Trophoblast cell (in vitro differentiated cells and primary cell): ENCODE results near the gene TMEM82.

Source experiments
- DNase-seq, 2 donors: peaks; one replicate each; pipeline ENCODE4 v3.0.0-alpha.2; 2016
- H2AFZ ChIP-seq: 2 replicates; pipeline ENCODE4 v1.6.1; 2013; ENCODE audit warnings: low read length, moderate library complexity, mild to moderate bottlenecking; ENCODE audit not compliant: insufficient read depth, poor library complexity
- H2AK5ac ChIP-seq: 2 replicates; pipeline ENCODE4 v1.6.1; 2013; ENCODE audit warnings: mild to moderate bottlenecking, low read length
- H2BK120ac ChIP-seq: 2 replicates; pipeline ENCODE4 v1.6.1; 2013; ENCODE audit warnings: low read length, mild to moderate bottlenecking, moderate library complexity; ENCODE audit not compliant: insufficient read depth, poor library complexity
- H2BK12ac ChIP-seq: 2 replicates; pipeline ENCODE4 v1.6.1; 2013; ENCODE audit warnings: mild to moderate bottlenecking, low read length, moderate library complexity
- H2BK5ac ChIP-seq: 2 replicates; pipeline ENCODE4 v1.6.1; 2013; ENCODE audit warnings: low read length, low read depth, moderate library complexity, mild to moderate bottlenecking; ENCODE audit not compliant: poor library complexity
- H3K14ac ChIP-seq: 2 replicates; pipeline ENCODE4 v1.6.1; 2013; ENCODE audit warnings: mild to moderate bottlenecking, low read length
- H3K18ac ChIP-seq: 2 replicates; pipeline ENCODE4 v1.6.1; 2013; ENCODE audit warnings: mild to moderate bottlenecking, low read length
- H3K23ac ChIP-seq: 2 replicates; pipeline ENCODE4 v1.6.1; 2013; ENCODE audit warnings: low read length
- H3K27ac ChIP-seq: 2 replicates; pipeline ENCODE4 v1.5.1; 2013; ENCODE audit warnings: low read depth, mild to moderate bottlenecking, inconsistent platforms, low read length, moderate library complexity
- H3K27me3 ChIP-seq: 2 replicates; pipeline ENCODE4 v1.6.1; 2013; ENCODE audit warnings: inconsistent platforms, mild to moderate bottlenecking, low read length, moderate library complexity; ENCODE audit not compliant: insufficient read depth
- H3K36me3 ChIP-seq, 2 experiments: 1 replicate in 1 of 2; 2 replicates in 1 of 2; pipeline ENCODE4 v1.6.1; 2013; ENCODE audit warnings: low read length in 2 of 2, mild to moderate bottlenecking in 2 of 2, moderate library complexity in 1 of 2; ENCODE audit not compliant: insufficient read depth in 2 of 2, control insufficient read depth in 1 of 2
- H3K4ac ChIP-seq: 2 replicates; pipeline ENCODE4 v1.6.1; 2013; ENCODE audit warnings: low read depth, mild to moderate bottlenecking, low read length, moderate library complexity
- H3K4me1 ChIP-seq, 2 experiments: 1 replicate in 1 of 2; 2 replicates in 1 of 2; pipeline ENCODE4 v1.6.1; 2013; ENCODE audit warnings: low read length in 2 of 2, mild to moderate bottlenecking in 2 of 2, moderate library complexity in 1 of 2; ENCODE audit not compliant: insufficient read depth in 2 of 2, control insufficient read depth in 1 of 2
- H3K4me2 ChIP-seq: 2 replicates; pipeline ENCODE4 v1.6.1; 2013; ENCODE audit warnings: inconsistent platforms, mild to moderate bottlenecking, low read length, moderate library complexity
- H3K4me3 ChIP-seq: 2 replicates; pipeline ENCODE4 v1.5.1; 2013; ENCODE audit warnings: mild to moderate bottlenecking, low read depth, low read length, inconsistent platforms
- H3K79me1 ChIP-seq: one replicate; pipeline ENCODE4 v1.6.1; 2013; ENCODE audit warnings: low read length
- H3K79me2 ChIP-seq: 2 replicates; pipeline ENCODE4 v1.6.1; 2013; ENCODE audit warnings: low read length, mild to moderate bottlenecking; ENCODE audit not compliant: control insufficient read depth, insufficient read depth, poor library complexity
- H3K9ac ChIP-seq: 2 replicates; pipeline ENCODE4 v1.6.1; 2013; ENCODE audit warnings: mild to moderate bottlenecking, low read length
- H3K9me3 ChIP-seq: 2 replicates; pipeline ENCODE4 v1.6.1; 2013; ENCODE audit warnings: low read depth, mild to moderate bottlenecking, control low read depth, inconsistent platforms, low read length; ENCODE audit not compliant: insufficient read depth
- H4K12ac ChIP-seq: 2 replicates; pipeline ENCODE4 v1.6.1; 2013; ENCODE audit warnings: low read depth, mild to moderate bottlenecking, low read length, moderate library complexity
- H4K8ac ChIP-seq: 2 replicates; pipeline ENCODE4 v1.6.1; 2013; ENCODE audit warnings: low read depth, mild to moderate bottlenecking, low read length, moderate library complexity
- H4K91ac ChIP-seq: one replicate; pipeline ENCODE4 v1.6.1; 2013; ENCODE audit warnings: low read depth, mild to moderate bottlenecking, low read length, moderate library complexity
- WGBS: extraction: QIAGEN DNeasy Blood & Tissue Kit; methylation state at CpG from one replicate; pipeline ENCODE4 v1.1.7; 2013; ENCODE audit warnings: missing lambda C conversion rate; ENCODE audit not compliant: insufficient read length, insufficient coverage; ENCODE audit errors: extremely low coverage; 5-methylcytosine and 5-hydroxymethylcytosine counted together

Gene TMEM82

GRCh38 chr1:15714406-15715136 lies 27.7 kb upstream of the TMEM82 start:
- Histone ChIP-seq H3K79me1 (no peaks in the 10 kb centered on the region), H2BK120ac (no peak overlapping the region), H3K9ac (no peak overlapping the region), H3K23ac (no peak overlapping the region), H4K12ac (no peak overlapping the region), H3K14ac (no peak overlapping the region), H3K18ac (peak overlapping the region; percentile 52), H3K4ac (no peak overlapping the region), H3K27ac (no peak overlapping the region), H4K8ac (no peak overlapping the region), H3K27me3 (no peaks in the 10 kb centered on the region), H3K79me2 (no peaks in the 10 kb centered on the region), H3K4me2 (no peak overlapping the region), H3K36me3 (peaks cover 24 to 32% of the 10 kb centered on the region in 2 experiments), H3K9me3 (no peaks in the 10 kb centered on the region), H2BK12ac (no peak overlapping the region), H4K91ac (no peak overlapping the region), H3K4me1 (peaks cover 0 to 2% of the 10 kb centered on the region in 2 experiments), H2BK5ac (no peak overlapping the region), H3K4me3 (no peak overlapping the region), H2AFZ (no peak overlapping the region), H2AK5ac (no peak overlapping the region)
- WGBS, result no CpG with 5 or more reads among the region's 4 CpGs
- no peak for DNase-seq

GRCh38 chr1:15717418-15718125 lies 24.7 kb upstream of the TMEM82 start:
- Histone ChIP-seq H3K9me3 (no peaks in the 10 kb centered on the region), H3K79me1 (peaks cover 2% of the 10 kb centered on the region), H3K79me2 (no peaks in the 10 kb centered on the region), H3K18ac (no peak overlapping the region), H3K4me3 (peak overlapping the region; percentile 18), H3K4me2 (no peak overlapping the region), H3K14ac (no peak overlapping the region), H3K9ac (no peak overlapping the region), H4K12ac (no peak overlapping the region), H3K23ac (no peak overlapping the region), H2AK5ac (no peak overlapping the region), H4K91ac (no peak overlapping the region), H3K4me1 (peaks cover 8 to 17% of the 10 kb centered on the region in 2 experiments), H2BK5ac (no peak overlapping the region), H2BK120ac (no peak overlapping the region), H3K27me3 (no peaks in the 10 kb centered on the region), H4K8ac (no peak overlapping the region), H3K27ac (no peak overlapping the region), H2BK12ac (no peak overlapping the region), H3K4ac (no peak overlapping the region), H3K36me3 (peaks cover 32 to 45% of the 10 kb centered on the region in 2 experiments), H2AFZ (no peak overlapping the region)
- DNase-seq, result no peak
- WGBS, result no CpG with 5 or more reads among the region's 11 CpGs

- WGBS, result no CpG with 5 or more reads among the region's 8 CpGs
Observed at GRCh38 chr1:15718199-15718601, 24.1 kb upstream of the TMEM82 start.

DNA sequence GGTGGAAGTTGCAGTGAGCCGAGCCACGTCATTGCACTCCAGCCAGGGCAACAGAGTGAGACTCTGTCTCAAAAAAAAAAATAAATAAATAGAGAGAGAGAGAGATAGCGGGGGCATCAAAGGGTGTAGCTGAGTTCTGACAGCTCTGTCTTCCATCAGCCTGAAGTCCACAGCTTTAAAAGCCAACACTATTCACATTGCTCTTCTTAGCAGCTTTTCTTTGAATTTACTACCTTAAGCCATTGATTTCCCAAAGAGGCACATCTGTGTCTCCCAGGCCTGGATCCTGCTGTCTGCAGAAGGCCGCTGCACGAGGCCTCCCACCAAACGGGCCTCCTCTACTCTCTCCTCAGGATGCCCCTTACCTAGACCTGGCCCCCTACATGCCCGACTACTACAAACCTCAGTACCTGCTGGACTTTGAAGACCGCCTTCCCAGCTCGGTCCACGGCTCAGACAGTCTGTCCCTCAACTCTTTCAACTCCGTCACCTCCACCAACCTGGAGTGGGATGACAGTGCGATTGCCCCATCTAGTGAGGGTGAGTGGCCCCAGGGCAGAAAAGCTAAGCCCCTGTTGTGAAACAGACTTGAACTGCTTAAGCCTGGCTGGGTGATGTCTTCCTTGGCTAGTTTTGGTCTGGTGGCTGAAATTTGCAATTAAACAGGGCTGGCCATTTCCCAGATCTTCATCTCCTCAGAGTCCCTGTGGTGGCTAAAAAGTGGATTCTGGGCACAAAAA lies 22.7 kb upstream of the TMEM82 start:
- H3K36me3 ChIP-seq, result peaks cover 32 to 45% of the 10 kb centered on the region in 2 experiments
- H2AFZ ChIP-seq, result no peak overlapping the region
- no peak overlapping the region for H4K8ac ChIP-seq
- H4K12ac ChIP-seq, result no peak overlapping the region
- H2BK5ac ChIP-seq, result no peak overlapping the region
- H3K4me1 ChIP-seq, result peaks cover 17 to 32% of the 10 kb centered on the region in 2 experiments
- no peak overlapping the region for H3K4me3 ChIP-seq
- H2BK120ac ChIP-seq, result no peak overlapping the region
- no peaks in the 10 kb centered on the region for H3K9me3 ChIP-seq
- H3K79me1 ChIP-seq, result peaks cover 2% of the 10 kb centered on the region
- no peak overlapping the region for H3K18ac ChIP-seq
- no peak overlapping the region for H3K23ac ChIP-seq
- H3K27me3 ChIP-seq, result no peaks in the 10 kb centered on the region
- no peaks in the 10 kb centered on the region for H3K79me2 ChIP-seq
- no peak overlapping the region for H3K4ac ChIP-seq
- no peak overlapping the region for H2BK12ac ChIP-seq
- peak; percentile 85 to 89 for DNase-seq
- H2AK5ac ChIP-seq, result no peak overlapping the region
- no peak overlapping the region for H4K91ac ChIP-seq
- H3K4me2 ChIP-seq, result no peak overlapping the region
- no peak overlapping the region for H3K14ac ChIP-seq
- H3K9ac ChIP-seq, result no peak overlapping the region
- no CpG with 5 or more reads among the region's 12 CpGs for WGBS
- peak overlapping the region; percentile 0 for H3K27ac ChIP-seq

More at GRCh38 chr1:15718199-15718601, 24.1 kb upstream of the TMEM82 start:
- H3K18ac ChIP-seq, result no peak overlapping the region
- H3K79me2 ChIP-seq, result no peaks in the 10 kb centered on the region
- no peak overlapping the region for H4K8ac ChIP-seq
- no peak overlapping the region for H2AFZ ChIP-seq
- no peak overlapping the region for H2BK120ac ChIP-seq
- no peak overlapping the region for H4K91ac ChIP-seq
- H3K23ac ChIP-seq, result no peak overlapping the region
- H3K79me1 ChIP-seq, result peaks cover 2% of the 10 kb centered on the region
- no peaks in the 10 kb centered on the region for H3K9me3 ChIP-seq
- H2BK5ac ChIP-seq, result no peak overlapping the region
- no peak overlapping the region for H2BK12ac ChIP-seq
- no peak overlapping the region for H2AK5ac ChIP-seq
- peaks cover 11 to 23% of the 10 kb centered on the region in 2 experiments for H3K4me1 ChIP-seq
- H3K14ac ChIP-seq, result no peak overlapping the region
- H4K12ac ChIP-seq, result no peak overlapping the region
- no peak overlapping the region for H3K27ac ChIP-seq
- no peak for DNase-seq
- peaks cover 32 to 45% of the 10 kb centered on the region in 2 experiments for H3K36me3 ChIP-seq
- no peak overlapping the region for H3K4ac ChIP-seq
- no peak overlapping the region for H3K9ac ChIP-seq
- no peaks in the 10 kb centered on the region for H3K27me3 ChIP-seq
- H3K4me2 ChIP-seq, result no peak overlapping the region
- H3K4me3 ChIP-seq, result peak overlapping the region; percentile 18
